ENCODE results near the gene PPP1R13B.

The PPP1R13B gene

DNA sequence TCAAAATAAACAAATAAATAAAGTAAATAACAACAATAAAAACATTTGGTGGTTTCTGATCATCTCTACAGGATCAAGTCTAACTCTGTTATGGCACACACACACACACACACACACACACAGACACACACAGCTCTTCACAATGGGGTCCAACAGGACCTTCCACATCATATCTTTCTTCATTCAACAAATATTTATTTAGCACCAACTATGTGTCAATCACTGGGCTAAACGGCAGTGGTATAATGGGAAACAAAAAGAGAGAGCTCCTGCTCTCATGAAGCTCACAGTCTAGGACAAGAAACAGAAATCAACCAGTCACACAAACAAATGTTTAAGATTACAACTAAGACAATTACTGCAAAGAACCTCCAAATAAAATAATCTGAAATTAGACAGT lies 9.3 kb downstream of the PPP1R13B start:
- no peak for DNase-seq (ENCODE audit: low spot score)
- TF ChIP-seq, protein P1, sequence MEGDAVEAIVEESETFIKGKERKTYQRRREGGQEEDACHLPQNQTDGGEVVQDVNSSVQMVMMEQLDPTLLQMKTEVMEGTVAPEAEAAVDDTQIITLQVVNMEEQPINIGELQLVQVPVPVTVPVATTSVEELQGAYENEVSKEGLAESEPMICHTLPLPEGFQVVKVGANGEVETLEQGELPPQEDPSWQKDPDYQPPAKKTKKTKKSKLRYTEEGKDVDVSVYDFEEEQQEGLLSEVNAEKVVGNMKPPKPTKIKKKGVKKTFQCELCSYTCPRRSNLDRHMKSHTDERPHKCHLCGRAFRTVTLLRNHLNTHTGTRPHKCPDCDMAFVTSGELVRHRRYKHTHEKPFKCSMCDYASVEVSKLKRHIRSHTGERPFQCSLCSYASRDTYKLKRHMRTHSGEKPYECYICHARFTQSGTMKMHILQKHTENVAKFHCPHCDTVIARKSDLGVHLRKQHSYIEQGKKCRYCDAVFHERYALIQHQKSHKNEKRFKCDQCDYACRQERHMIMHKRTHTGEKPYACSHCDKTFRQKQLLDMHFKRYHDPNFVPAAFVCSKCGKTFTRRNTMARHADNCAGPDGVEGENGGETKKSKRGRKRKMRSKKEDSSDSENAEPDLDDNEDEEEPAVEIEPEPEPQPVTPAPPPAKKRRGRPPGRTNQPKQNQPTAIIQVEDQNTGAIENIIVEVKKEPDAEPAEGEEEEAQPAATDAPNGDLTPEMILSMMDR (IDR thresholded peaks at IDR 0.05): no peak
- no peak overlapping the region for H3K4me3 ChIP-seq
- no peak overlapping the region for H3K27ac ChIP-seq

DNA sequence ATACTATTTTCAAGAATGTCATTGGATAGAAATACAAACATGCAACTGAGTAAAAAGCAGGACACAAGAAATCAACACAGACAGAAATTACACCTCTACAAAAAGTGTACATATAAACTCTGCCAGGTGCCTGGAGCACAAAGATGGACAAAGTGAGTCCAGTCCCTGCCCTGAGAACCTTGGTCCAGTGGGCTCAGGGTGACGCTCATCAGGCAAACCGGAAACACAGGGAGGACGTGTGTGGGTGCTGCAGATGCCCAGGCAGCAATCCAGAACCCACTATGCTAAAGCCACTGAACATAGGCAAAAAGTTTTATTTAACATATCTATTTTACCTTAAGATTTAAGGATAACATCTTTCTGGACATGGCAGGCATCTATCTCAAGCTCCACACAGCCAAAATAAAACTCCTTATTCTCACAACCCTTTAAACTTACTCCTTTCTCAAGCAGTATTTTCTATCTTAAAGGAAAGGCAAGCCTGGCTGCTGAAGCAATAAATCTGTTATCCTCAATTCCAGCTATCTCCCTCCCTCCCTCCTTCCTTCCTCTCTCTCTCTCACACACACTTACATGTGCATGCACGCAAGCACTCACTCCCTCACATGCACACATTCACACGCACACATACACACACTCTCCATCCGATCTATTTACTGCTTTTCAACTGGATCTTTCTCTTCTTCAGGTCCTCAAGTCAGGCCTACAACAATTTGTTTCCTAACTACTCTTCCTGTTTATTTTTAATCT lies 10.2 kb downstream of the PPP1R13B start:
- no peak for DNase-seq (ENCODE audit: low spot score)
- Histone ChIP-seq H3K4me3 (no peak overlapping the region), H3K27ac (no peak overlapping the region)
- TF ChIP-seq, protein P1 (IDR thresholded peaks at IDR 0.05): no peak

DNA sequence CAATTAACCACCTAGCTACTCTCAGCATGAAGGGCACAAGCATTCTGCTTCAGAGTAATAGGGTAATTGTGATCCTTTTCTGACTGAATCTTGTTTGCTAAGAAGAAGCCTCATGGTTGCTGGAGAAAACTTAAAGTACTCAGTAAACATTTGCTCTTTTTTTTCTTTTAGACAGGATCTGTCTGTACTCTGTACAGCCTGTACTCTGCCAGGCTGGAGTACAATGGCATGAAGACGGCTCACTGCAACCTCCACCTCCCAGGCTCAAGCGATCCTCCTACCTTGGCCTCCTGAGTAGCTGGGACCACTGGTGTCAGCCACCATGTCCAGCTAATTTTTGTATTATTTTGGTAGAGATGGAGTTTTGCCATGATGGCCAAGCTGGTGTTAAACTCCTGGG lies 12.4 kb downstream of the PPP1R13B start:
- TF ChIP-seq, protein P1 (IDR thresholded peaks at IDR 0.05): no peak
- DNase-seq (ENCODE audit: low spot score): no peak
- Histone ChIP-seq H3K27ac (no peak overlapping the region), H3K4me3 (no peak overlapping the region)

DNA sequence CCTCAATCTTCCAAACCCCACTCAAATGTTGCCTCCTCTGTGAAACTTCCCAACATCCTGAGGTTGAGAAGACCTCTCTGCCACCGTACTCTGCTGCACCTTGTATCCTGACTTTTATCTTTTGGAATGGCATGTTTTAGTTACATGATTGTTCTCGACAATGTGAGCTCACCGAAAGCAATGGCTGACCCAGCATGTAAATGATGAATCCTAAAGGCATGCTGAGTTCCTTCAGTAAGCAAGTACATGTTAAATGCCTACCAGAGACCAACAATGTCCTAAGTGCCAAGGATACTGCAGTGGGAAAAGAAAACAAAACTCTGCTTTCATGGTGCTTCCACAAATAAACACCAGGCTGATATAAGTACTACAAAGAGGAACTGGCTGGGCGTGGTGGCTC lies 13.7 kb downstream of the PPP1R13B start:
- no peak for DNase-seq (ENCODE audit: low spot score)
- TF ChIP-seq, protein P1 (IDR thresholded peaks at IDR 0.05): no peak
- Histone ChIP-seq H3K27ac (no peak overlapping the region), H3K4me3 (no peak overlapping the region)

DNA sequence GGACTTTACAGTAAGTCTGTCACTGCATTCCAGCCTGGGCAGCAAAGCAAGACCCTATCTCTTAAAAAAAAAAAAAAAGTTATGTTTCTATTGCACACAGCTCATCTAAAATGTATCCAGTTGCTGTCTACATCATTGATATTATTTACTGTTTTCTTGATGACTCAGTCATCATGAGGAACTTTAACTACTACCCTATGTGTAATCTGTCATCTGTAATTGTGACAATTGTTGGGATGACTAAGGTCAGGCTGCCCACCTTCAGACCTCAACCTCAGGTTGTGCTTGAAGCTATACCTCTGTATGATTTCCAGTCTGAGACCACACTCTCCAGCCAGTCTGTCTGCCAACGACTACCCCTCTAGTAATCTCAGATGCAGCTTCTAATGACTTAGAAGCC lies 15.3 kb downstream of the PPP1R13B start:
- Histone ChIP-seq H3K27ac (no peak overlapping the region), H3K4me3 (no peak overlapping the region)
- DNase-seq (ENCODE audit: low spot score): no peak
- TF ChIP-seq, protein P1 (IDR thresholded peaks at IDR 0.05): no peak

DNA sequence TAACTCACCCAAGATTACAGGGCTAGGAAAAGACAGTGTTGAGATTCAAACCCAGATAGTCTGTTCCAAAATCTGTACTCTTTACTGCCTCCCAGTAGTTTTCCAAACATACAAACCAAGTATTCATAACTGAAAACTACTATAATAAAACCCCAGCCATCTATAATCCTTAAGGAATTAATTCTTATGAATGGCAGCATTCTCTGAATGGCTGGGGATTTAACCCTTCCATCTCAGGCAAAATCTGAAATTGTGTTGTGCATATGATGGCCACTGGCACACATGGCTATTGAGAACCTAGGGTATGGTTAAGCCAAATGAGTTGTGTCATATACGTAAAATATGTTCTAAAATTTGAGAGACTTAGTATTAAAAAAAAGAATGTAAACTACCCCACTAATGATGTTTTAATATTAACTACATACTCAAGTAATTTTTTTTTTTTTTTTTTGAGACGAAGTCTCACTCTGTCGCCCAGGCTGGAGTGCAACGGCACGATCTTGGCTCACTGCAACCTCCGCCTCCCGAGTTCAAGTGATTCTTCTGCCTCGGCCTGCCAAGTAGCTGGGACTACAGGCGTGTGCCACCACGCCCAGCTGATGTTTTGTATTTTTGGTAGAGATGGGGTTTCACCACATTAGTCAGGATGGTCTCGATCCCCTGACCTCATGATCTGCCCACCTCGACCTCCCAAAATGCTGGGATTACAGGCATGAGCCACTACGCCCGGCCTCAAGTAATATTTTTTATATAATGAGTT lies 16.7 kb downstream of the PPP1R13B start:
- no peak for DNase-seq (ENCODE audit: low spot score)
- Histone ChIP-seq H3K4me3 (no peak overlapping the region), H3K27ac (no peak overlapping the region)
- TF ChIP-seq, protein P1 (IDR thresholded peaks at IDR 0.05): no peak

All from coronary artery (tissue), 2 donors.